ENCODE data around the gene ITCH. TPM values are rescaled to one million over a fixed set of nuclear protein-coding genes. Genes with fewer than 3 reads are reported as not detected.
"Not testable (repeated sequence)": the region's sequence is repeated elsewhere in the genome, so short reads cannot be mapped to it uniquely, and the experiment has no call there.

The ITCH gene
- total RNA-seq, 1 donor from 2014 or later = 66.3 TPM

GRCh38 chr20:34375977-34376430 lies 12.9 kb downstream of the ITCH start:
- H3K27ac Mint-ChIP-seq = no peak overlapping the region
- POLR2A ChIA-PET = interaction anchor here (0.6 to 1.3 kb wide), 2 partner anchors 13 to 41 kb away, joined by 4 to 5 read pairs; partner anchors contain the start of gene ITCH

GRCh38 chr20:34377072-34377847 lies 14.2 kb downstream of the ITCH start:
- Mint-ChIP-seq H3K27me3 (no peaks in the 10 kb centered on the region), H3K36me3 (ENCODE audit: low read depth) (peaks cover 48% of the 10 kb centered on the region), H3K9me3 (no peaks in the 10 kb centered on the region), H3K27ac (peak overlapping the region; percentile 50), H3K4me3 (peak overlapping the region; percentile 21), H3K4me1 (peaks cover 22% of the 10 kb centered on the region)
- DNase-seq (no peak), ATAC-seq (ENCODE audit: low read depth) (peak; percentile 71)
- ChIA-PET CTCF (interaction anchor here (2.5 kb wide), 1 partner anchor 64 kb away, joined by 6 read pairs; no protein-coding TSS in a partner anchor), POLR2A (interaction anchor here (0.6 to 1.3 kb wide), 3 partner anchors 14 to 1558 kb away, joined by 3 to 6 read pairs (median 4); partner anchors contain the start of genes ITCH and MAPRE1)
- intact Hi-C loops (cut with micrococcal nuclease) = loop anchor here (2.0 kb wide), 1 partner anchor 14 kb away; the partner anchor contains the start of gene ITCH
- TF ChIP-seq CTCF (IDR thresholded peaks at IDR 0.05) = no peak

More at GRCh38 chr20:34375977-34376430, 12.9 kb downstream of the ITCH start:
- Mint-ChIP-seq H3K27me3 (no peaks in the 10 kb centered on the region), H3K9me3 (no peaks in the 10 kb centered on the region), H3K4me3 (no peak overlapping the region), H3K36me3 (ENCODE audit: low read depth) (peaks cover 45% of the 10 kb centered on the region), H3K4me1 (peaks cover 22% of the 10 kb centered on the region)
- ATAC-seq (ENCODE audit: low read depth) = no peak
- no peak for TF ChIP-seq CTCF (IDR thresholded peaks at IDR 0.05)
- no peak for DNase-seq
- CTCF ChIA-PET = interaction anchor here (2.5 kb wide), 1 partner anchor 63 kb away, joined by 6 read pairs; no protein-coding TSS in a partner anchor
- intact Hi-C loops (cut with micrococcal nuclease) = loop anchor here (2.0 kb wide), 1 partner anchor 13 kb away; the partner anchor contains the start of gene ITCH

- H3K4me3 Mint-ChIP-seq = no peak overlapping the region
- no peaks in the 10 kb centered on the region for H3K27me3 Mint-ChIP-seq
- ChIA-PET CTCF (no interaction called here), POLR2A (no interaction called here)
- H3K4me1 Mint-ChIP-seq = peaks cover 31% of the 10 kb centered on the region
- intact Hi-C loops (cut with micrococcal nuclease) = no loop called here
- DNase-seq (no peak), ATAC-seq (ENCODE audit: low read depth) (no peak)
- no peak overlapping the region for H3K27ac Mint-ChIP-seq
- no peaks in the 10 kb centered on the region for H3K9me3 Mint-ChIP-seq
- no peak for TF ChIP-seq CTCF (IDR thresholded peaks at IDR 0.05)
- H3K36me3 Mint-ChIP-seq (ENCODE audit: low read depth) = peaks cover 33% of the 10 kb centered on the region
Observed at GRCh38 chr20:34382174-34382573, 19.1 kb downstream of the ITCH start.

- ATAC-seq (ENCODE audit: low read depth); DNase-seq; H3K4me3 Mint-ChIP-seq; intact Hi-C loops (cut with micrococcal nuclease); H3K27ac Mint-ChIP-seq; CTCF ChIA-PET; POLR2A ChIA-PET; H3K27me3 Mint-ChIP-seq; H3K9me3 Mint-ChIP-seq: not testable (repeated sequence)
- Mint-ChIP-seq H3K36me3 (ENCODE audit: low read depth) (peaks cover 29% of the 10 kb centered on the region), H3K4me1 (peaks cover 28% of the 10 kb centered on the region)
Observed at GRCh38 chr20:34382877-34383455, 19.9 kb downstream of the ITCH start.

GRCh38 chr20:34385464-34385863 lies 22.4 kb downstream of the ITCH start:
- no peak overlapping the region for H3K27ac Mint-ChIP-seq
- H3K27me3 Mint-ChIP-seq = no peaks in the 10 kb centered on the region
- intact Hi-C loops (cut with micrococcal nuclease) = no loop called here
- no peak overlapping the region for H3K4me3 Mint-ChIP-seq
- H3K36me3 Mint-ChIP-seq (ENCODE audit: low read depth) = peaks cover 36% of the 10 kb centered on the region
- H3K4me1 Mint-ChIP-seq = peaks cover 41% of the 10 kb centered on the region
- POLR2A ChIA-PET = no interaction called here
- no peak for TF ChIP-seq CTCF (IDR thresholded peaks at IDR 0.05)
- no peak for ATAC-seq (ENCODE audit: low read depth)
- H3K9me3 Mint-ChIP-seq = no peaks in the 10 kb centered on the region
- CTCF ChIA-PET = interaction anchor here (0.6 to 1.8 kb wide), 2 partner anchors 71 to 73 kb away, joined by 3 to 9 read pairs; no protein-coding TSS in a partner anchor
- no peak for DNase-seq
